Forelimb muscle (tissue), 1 donor: Measurements from ENCODE around the gene PRKCH. TPM values are rescaled to one million over a fixed set of nuclear protein-coding genes. Genes with fewer than 3 reads are reported as not detected.

Experiments used
- DNase-seq: peaks from one replicate; pipeline ENCODE4 v3.0.0-alpha.2; 2013; ENCODE audit warnings: low read depth
- polyA plus RNA-seq: library from polyadenylated mRNA; unstranded; fragments of 120-200 nt; gene quantifications from one replicate; pipeline ENCODE4 v1.2.1, GENCODE V29; 2013; ENCODE audit not compliant: insufficient read length

PRKCH gene
- polyA plus RNA-seq, 1 donor: 11.5 TPM

GRCh38 chr14:61511558-61511948, 190.2 kb downstream of the PRKCH start:
- DNase-seq: no peak

- DNase-seq: no peak
These were observed 190.9 kb downstream of the PRKCH start for GRCh38 chr14:61512026-61512834.

GRCh38 chr14:61513986-61514830, 192.8 kb downstream of the PRKCH start:
- no peak for DNase-seq

- no peak for DNase-seq
These were observed 193.5 kb downstream of the PRKCH start for GRCh38 chr14:61514927-61515326.

GRCh38 chr14:61515436-61516117, 194.2 kb downstream of the PRKCH start:
- no peak for DNase-seq

- no peak for DNase-seq
These were observed 194.9 kb downstream of the PRKCH start for GRCh38 chr14:61516118-61516743.

GRCh38 chr14:61516964-61517653, 195.7 kb downstream of the PRKCH start:
- no peak for DNase-seq

GRCh38 chr14:61517911-61518384, 196.6 kb downstream of the PRKCH start:
- no peak for DNase-seq

GRCh38 chr14:61518403-61518802, 197.0 kb downstream of the PRKCH start:
- no peak for DNase-seq

- DNase-seq: no peak
These were observed 197.7 kb downstream of the PRKCH start for GRCh38 chr14:61519106-61519505.

- no peak for DNase-seq
These were observed 198.4 kb downstream of the PRKCH start for GRCh38 chr14:61519735-61520134.

GRCh38 chr14:61520576-61520975, 199.2 kb downstream of the PRKCH start:
- no peak for DNase-seq

GRCh38 chr14:61521773-61522172, 200.4 kb downstream of the PRKCH start:
- DNase-seq: no peak

GRCh38 chr14:61523751-61524150, 202.4 kb downstream of the PRKCH start:
- DNase-seq: no peak

GRCh38 chr14:61524211-61524806, 202.9 kb downstream of the PRKCH start:
- DNase-seq: no peak

GRCh38 chr14:61524936-61525292, 203.5 kb downstream of the PRKCH start:
- DNase-seq: no peak

GRCh38 chr14:61525293-61526011, 204.1 kb downstream of the PRKCH start:
- DNase-seq: no peak

GRCh38 chr14:61526405-61527312, 205.3 kb downstream of the PRKCH start:
- DNase-seq: no peak
